SK-N-SH (cell line): ENCODE data around the gene PRR18. TPM values are rescaled to one million over a fixed set of nuclear protein-coding genes. Genes with fewer than 3 reads are reported as not detected.

Experiments used
- CTCF ChIA-PET: fragments of 300-600, 350-600 bp; formaldehyde crosslinking; extraction: SDS; loops from one replicate; lab custom pipeline; 2021; lab: Yijun Ruan, JAX
- POLR2A ChIA-PET: fragments of 350-600 bp; sonication (Branson Sonifier 250); formaldehyde crosslinking; extraction: SDS; loops from one replicate; lab custom pipeline; 2020; ENCODE audit warnings: antibody characterized with exemption, inconsistent platforms; lab: Yijun Ruan, JAX
- DNase-seq: peaks from one replicate; pipeline ENCODE4 v3.0.0; 2012
- H2AFZ ChIP-seq: fragments of 200-600 bp; sonication (generic); 2 replicates; pipeline ENCODE4 v1.8.1; 2016; ENCODE audit warnings: antibody characterized with exemption, mild to moderate bottlenecking, low read depth
- H3F3A ChIP-seq: fragments of 200-600 bp; sonication (generic); replicated peaks from 2 replicates; pipeline ENCODE3; 2016; ENCODE audit warnings: antibody characterized with exemption, mild to moderate bottlenecking; ENCODE audit not compliant: insufficient read depth
- H3K27ac ChIP-seq, 2 experiments: fragments of 200-500 bp in 1 of 2; fragments of 200-600 bp in 1 of 2; sonication (Bioruptor generic) in 1 of 2; sonication (generic), shearing (Covaris generic) in 1 of 2; 2 replicates each; pipeline versions ENCODE4 v1.5.1 to v1.6.1; 2014 to 2016; ENCODE audit warnings: low read depth in 2 of 2, inconsistent platforms in 1 of 2, low read length in 1 of 2, mild to moderate bottlenecking in 1 of 2, mixed read lengths in 1 of 2
- H3K27me3 ChIP-seq: fragments of 200-600 bp; sonication (generic), shearing (Covaris generic); 2 replicates; pipeline ENCODE4 v1.6.1; 2016; ENCODE audit warnings: mixed run types; ENCODE audit not compliant: insufficient read depth
- H3K36me3 ChIP-seq, 2 experiments: fragments of 200-500 bp in 1 of 2; fragments of 200-600 bp in 1 of 2; sonication (Bioruptor generic) in 1 of 2; sonication (generic) in 1 of 2; replicated peaks in 1 of 2; 2 replicates each; pipeline versions ENCODE3 to v1.5.1; 2014 to 2016; ENCODE audit warnings: low read length in 1 of 2, mild to moderate bottlenecking in 1 of 2; ENCODE audit not compliant: insufficient read depth in 2 of 2, control insufficient read depth in 1 of 2
- H3K4me1 ChIP-seq, 2 experiments: fragments of 200-500 bp in 1 of 2; fragments of 200-600 bp in 1 of 2; sonication (Bioruptor generic) in 1 of 2; sonication (generic), shearing (Covaris generic) in 1 of 2; 2 replicates each; pipeline versions ENCODE4 v1.5.1 to v1.6.1; 2014 to 2016; ENCODE audit warnings: low read depth in 1 of 2, low read length in 1 of 2, mixed run types in 1 of 2; ENCODE audit not compliant: insufficient read depth in 2 of 2, control insufficient read depth in 1 of 2
- H3K4me2 ChIP-seq: fragments of 200-600 bp; sonication (generic), shearing (Covaris generic); 2 replicates; pipeline ENCODE4 v1.6.1; 2017; ENCODE audit warnings: mixed run types
- H3K4me3 ChIP-seq, 2 experiments: fragments of 200-500 bp in 1 of 2; fragments of 200-600 bp in 1 of 2; sonication (Bioruptor generic) in 1 of 2; sonication (generic), shearing (Covaris generic) in 1 of 2; 2 replicates each; pipeline versions ENCODE4 v1.5.1 to v1.8.1; 2014 to 2016; ENCODE audit warnings: low read depth in 2 of 2, inconsistent platforms in 1 of 2, low read length in 1 of 2, mild to moderate bottlenecking in 1 of 2, mixed read lengths in 1 of 2, moderate library complexity in 1 of 2
- H3K79me2 ChIP-seq: fragments of 200-600 bp; sonication (generic); 2 replicates; pipeline ENCODE4 v1.8.1; 2017; ENCODE audit warnings: mild to moderate bottlenecking; ENCODE audit not compliant: insufficient read depth
- H3K9ac ChIP-seq: fragments of 200-600 bp; sonication (generic); 2 replicates; pipeline ENCODE4 v1.6.1; 2017; ENCODE audit warnings: mixed run types
- H3K9me2 ChIP-seq: fragments of 200-600 bp; sonication (generic); 2 replicates; pipeline ENCODE4 v1.6.1; 2017; ENCODE audit warnings: mixed run types
- H3K9me3 ChIP-seq: fragments of 200-600 bp; sonication (generic); 2 replicates; pipeline ENCODE4 v1.6.1; 2017; ENCODE audit warnings: mixed run types, mild to moderate bottlenecking, moderate library complexity
- H4K20me1 ChIP-seq: fragments of 200-600 bp; sonication (generic); 2 replicates; pipeline ENCODE4 v1.6.1; 2017; ENCODE audit warnings: mild to moderate bottlenecking, mixed run types; ENCODE audit not compliant: insufficient read depth
- CHD2 ChIP-seq: fragments of 150-350 bp; IDR thresholded peaks from 2 replicates; pipeline ENCODE4 v1.6.1; 2018; ENCODE audit warnings: low read length; ENCODE audit not compliant: partially characterized antibody
- ELF1 ChIP-seq: IDR thresholded peaks from 2 replicates; pipeline ENCODE4 v1.4.0; 2012
- EP300 ChIP-seq, 2 experiments: IDR thresholded peaks; 2 replicates each; pipeline versions ENCODE4 v1.4.0 to v1.6.1; 2012; ENCODE audit warnings: borderline replicate concordance in 1 of 2, low read depth in 1 of 2, low read length in 1 of 2
- FOSL2 ChIP-seq: IDR thresholded peaks from 2 replicates; pipeline ENCODE4 v1.4.0; 2012; ENCODE audit warnings: low read depth, mild to moderate bottlenecking, moderate library complexity, borderline replicate concordance
- MXI1 ChIP-seq: IDR thresholded peaks from 2 replicates; pipeline ENCODE4 v1.6.1; 2012; ENCODE audit warnings: mild to moderate bottlenecking, low read depth, low read length, improper control_type of control experiment
- NRF1 ChIP-seq: IDR thresholded peaks from 2 replicates; pipeline ENCODE4 v1.6.1; 2012; ENCODE audit warnings: low read depth, mild to moderate bottlenecking, low read length
- RFX5 ChIP-seq: IDR thresholded peaks from 2 replicates; pipeline ENCODE4 v1.6.1; 2012; ENCODE audit warnings: mild to moderate bottlenecking, improper control_type of control experiment, low read length
- SIN3A ChIP-seq: IDR thresholded peaks from 2 replicates; pipeline ENCODE4 v1.6.1; 2012; ENCODE audit warnings: low read depth, mild to moderate bottlenecking, low read length, moderate library complexity, borderline replicate concordance
- TCF12 ChIP-seq: IDR thresholded peaks from 2 replicates; pipeline ENCODE4 v1.4.0; 2012
- WGBS: methylation state at CpG from one replicate; pipeline ENCODE4 v1.1.6; 2017; ENCODE audit warnings: low lambda C conversion rate; 5-methylcytosine and 5-hydroxymethylcytosine counted together
- polyA plus RNA-seq, 3 experiments: library from polyadenylated mRNA; depleted of rRNA; stranded (reverse); fragments of >200 nt; gene quantifications; 2 replicates each; pipeline ENCODE4 v1.2.3, GENCODE V29; 2012
- TF ChIP-seq, protein P1 (sequence below): fragments of 200-600 bp; sonication (generic); IDR thresholded peaks from 2 replicates; pipeline ENCODE4 v1.6.1; 2017; ENCODE audit warnings: antibody characterized with exemption, mild to moderate bottlenecking, moderate library complexity
- TF ChIP-seq, protein P2 (sequence below): IDR thresholded peaks from 2 replicates; pipeline ENCODE4 v1.4.0; 2012; ENCODE audit warnings: low read depth, borderline replicate concordance
- TF ChIP-seq, protein P3 (sequence below): IDR thresholded peaks from 2 replicates; pipeline ENCODE4; 2012

PRR18 gene
- polyA plus RNA-seq, 1 of the 3 experiments (the other 2 are of a cell fraction): 0.02 TPM

DNA sequence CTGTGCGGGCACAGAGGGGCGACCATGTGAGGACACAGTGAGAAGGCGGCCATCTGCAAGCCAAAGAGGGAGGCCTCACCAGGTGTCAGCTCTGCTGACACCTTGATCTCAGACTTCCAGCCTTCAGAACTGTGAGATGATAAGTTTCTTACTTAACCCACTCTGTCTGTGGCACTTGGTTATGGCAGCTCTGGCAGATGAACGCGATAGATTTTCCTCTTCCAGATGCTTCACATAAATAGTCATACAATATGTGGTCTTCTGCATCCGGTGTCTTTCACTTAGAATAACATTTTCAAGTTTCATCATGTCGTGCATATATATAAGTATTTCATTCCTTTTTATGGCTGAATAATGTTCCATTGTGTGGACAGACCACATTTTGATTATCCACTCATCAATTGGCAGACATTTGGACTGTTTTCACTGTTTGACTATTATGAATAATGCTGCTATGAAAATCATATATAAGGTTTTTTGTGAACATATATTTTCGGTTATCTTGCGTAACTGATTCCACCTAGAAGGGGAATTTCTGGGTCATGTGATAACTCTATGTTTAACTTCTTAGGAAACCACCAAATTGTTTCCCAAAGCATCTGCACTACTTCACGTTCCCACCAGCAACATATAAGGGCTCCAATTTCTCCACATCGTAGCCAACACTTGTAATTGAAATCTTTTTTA, 30.2 kb downstream of the PRR18 start:
- WGBS: 58% methylated on average over 11 of the region's 11 CpGs
- H3K4me1 ChIP-seq: no peaks in the 10 kb centered on the region; a peak in 1 of 4 replicates
- H3K9me2 ChIP-seq: no peaks in the 10 kb centered on the region
- H3K27ac ChIP-seq: no peak overlapping the region
- DNase-seq: no peak
- POLR2A ChIA-PET: no interaction called here
- no peak overlapping the region for H3K9ac ChIP-seq
- H3K27me3 ChIP-seq: peaks cover 23% of the 10 kb centered on the region; the same call in 1 of the 2 replicates
- CTCF ChIA-PET: interaction anchor here (1.2 to 4.6 kb wide), 5 partner anchors 9 to 124 kb away, joined by 3 to 42 read pairs (median 15); no protein-coding TSS in a partner anchor
- H4K20me1 ChIP-seq: no peaks in the 10 kb centered on the region
- TF ChIP-seq, protein P1, sequence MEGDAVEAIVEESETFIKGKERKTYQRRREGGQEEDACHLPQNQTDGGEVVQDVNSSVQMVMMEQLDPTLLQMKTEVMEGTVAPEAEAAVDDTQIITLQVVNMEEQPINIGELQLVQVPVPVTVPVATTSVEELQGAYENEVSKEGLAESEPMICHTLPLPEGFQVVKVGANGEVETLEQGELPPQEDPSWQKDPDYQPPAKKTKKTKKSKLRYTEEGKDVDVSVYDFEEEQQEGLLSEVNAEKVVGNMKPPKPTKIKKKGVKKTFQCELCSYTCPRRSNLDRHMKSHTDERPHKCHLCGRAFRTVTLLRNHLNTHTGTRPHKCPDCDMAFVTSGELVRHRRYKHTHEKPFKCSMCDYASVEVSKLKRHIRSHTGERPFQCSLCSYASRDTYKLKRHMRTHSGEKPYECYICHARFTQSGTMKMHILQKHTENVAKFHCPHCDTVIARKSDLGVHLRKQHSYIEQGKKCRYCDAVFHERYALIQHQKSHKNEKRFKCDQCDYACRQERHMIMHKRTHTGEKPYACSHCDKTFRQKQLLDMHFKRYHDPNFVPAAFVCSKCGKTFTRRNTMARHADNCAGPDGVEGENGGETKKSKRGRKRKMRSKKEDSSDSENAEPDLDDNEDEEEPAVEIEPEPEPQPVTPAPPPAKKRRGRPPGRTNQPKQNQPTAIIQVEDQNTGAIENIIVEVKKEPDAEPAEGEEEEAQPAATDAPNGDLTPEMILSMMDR: no peak
- H3K79me2 ChIP-seq: no peaks in the 10 kb centered on the region
- no peaks in the 10 kb centered on the region for H3K36me3 ChIP-seq
- no peak overlapping the region for H2AFZ ChIP-seq
- H3K9me3 ChIP-seq: no peaks in the 10 kb centered on the region
- no peaks in the 10 kb centered on the region for H3F3A ChIP-seq
- no peak overlapping the region for H3K4me2 ChIP-seq
- no peak overlapping the region for H3K4me3 ChIP-seq

DNA sequence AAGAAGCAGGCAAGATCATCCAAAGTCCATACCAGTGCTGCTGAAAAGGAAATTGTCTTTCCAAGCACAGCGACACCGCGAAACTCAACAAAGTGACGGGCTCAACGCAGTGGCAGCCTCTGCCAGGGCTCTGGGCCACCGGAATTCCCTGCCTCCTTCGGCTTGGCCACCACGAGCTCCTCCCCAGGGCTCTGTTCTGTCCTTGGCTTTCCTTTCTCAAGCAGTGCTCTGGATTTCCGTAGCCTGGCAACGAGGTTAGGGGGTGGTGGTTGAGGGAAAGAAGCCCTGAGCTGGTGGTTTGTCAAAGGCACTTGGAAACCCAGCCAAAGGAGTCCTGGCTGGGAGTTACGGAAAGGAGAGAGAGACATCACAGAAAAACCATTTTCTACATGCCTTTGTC, 31.2 kb downstream of the PRR18 start:
- Histone ChIP-seq H3K27me3 (peaks cover 14% of the 10 kb centered on the region; the same call in 1 of the 2 replicates), H3K9me2 (no peaks in the 10 kb centered on the region), H3F3A (no peaks in the 10 kb centered on the region), H3K4me1 (no peaks in the 10 kb centered on the region; a peak in 1 of 4 replicates), H3K79me2 (no peaks in the 10 kb centered on the region), H3K9ac (no peak overlapping the region), H3K4me3 (no peak overlapping the region), H4K20me1 (no peaks in the 10 kb centered on the region), H2AFZ (no peak overlapping the region), H3K36me3 (no peaks in the 10 kb centered on the region), H3K9me3 (no peaks in the 10 kb centered on the region), H3K27ac (no peak overlapping the region), H3K4me2 (no peak overlapping the region)
- TF ChIP-seq RFX5 (no peak), EP300 (IDR thresholded peaks at IDR 0.05; ENCODE audit: borderline replicate concordance in 1 of 2, low read depth in 1 of 2, low read length in 1 of 2) (no peak), FOSL2 (no peak), ELF1 (no peak), SIN3A (no peak), CHD2 (no peak), MXI1 (no peak), NRF1 (no peak), TCF12 (no peak)
- TF ChIP-seq, protein P2, sequence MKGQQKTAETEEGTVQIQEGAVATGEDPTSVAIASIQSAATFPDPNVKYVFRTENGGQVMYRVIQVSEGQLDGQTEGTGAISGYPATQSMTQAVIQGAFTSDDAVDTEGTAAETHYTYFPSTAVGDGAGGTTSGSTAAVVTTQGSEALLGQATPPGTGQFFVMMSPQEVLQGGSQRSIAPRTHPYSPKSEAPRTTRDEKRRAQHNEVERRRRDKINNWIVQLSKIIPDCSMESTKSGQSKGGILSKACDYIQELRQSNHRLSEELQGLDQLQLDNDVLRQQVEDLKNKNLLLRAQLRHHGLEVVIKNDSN: no peak
- TF ChIP-seq, protein P3, sequence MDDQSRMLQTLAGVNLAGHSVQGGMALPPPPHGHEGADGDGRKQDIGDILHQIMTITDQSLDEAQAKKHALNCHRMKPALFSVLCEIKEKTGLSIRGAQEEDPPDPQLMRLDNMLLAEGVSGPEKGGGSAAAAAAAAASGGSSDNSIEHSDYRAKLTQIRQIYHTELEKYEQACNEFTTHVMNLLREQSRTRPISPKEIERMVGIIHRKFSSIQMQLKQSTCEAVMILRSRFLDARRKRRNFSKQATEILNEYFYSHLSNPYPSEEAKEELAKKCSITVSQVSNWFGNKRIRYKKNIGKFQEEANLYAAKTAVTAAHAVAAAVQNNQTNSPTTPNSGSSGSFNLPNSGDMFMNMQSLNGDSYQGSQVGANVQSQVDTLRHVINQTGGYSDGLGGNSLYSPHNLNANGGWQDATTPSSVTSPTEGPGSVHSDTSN: no peak
- CTCF ChIA-PET: interaction anchor here (0.6 to 4.6 kb wide), 16 partner anchors 8 to 295 kb away, joined by 3 to 42 read pairs (median 6); no protein-coding TSS in a partner anchor
- POLR2A ChIA-PET: no interaction called here
- WGBS: 50% methylated on average over 11 of the region's 11 CpGs
- no peak for DNase-seq
